ENCODE measurements around the gene ONECUT2. TPM values are rescaled to one million over a fixed set of nuclear protein-coding genes. Genes with fewer than 3 reads are reported as not detected.

ONECUT2 gene
- polyA plus RNA-seq, 1 of the 3 experiments (the other 2 are of a cell fraction): 0.16 TPM

DNA sequence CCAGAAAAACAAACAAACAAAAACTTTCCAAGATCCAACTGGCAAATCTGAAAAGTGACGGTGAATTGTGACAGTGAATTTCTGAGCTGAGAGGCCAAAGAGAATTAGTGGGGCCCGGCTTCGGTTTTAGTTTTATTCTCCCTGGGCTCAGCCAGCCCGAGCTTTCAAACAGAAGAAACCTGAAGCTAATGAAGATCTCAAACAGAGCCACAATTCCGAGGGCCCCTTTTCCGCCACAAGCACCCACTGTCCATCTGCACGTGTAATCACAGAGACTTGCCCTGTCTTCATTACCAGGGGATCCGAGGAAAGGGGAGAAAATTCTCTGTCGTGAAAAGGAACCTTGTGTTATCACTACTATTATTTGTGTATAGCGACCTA is 4.2 kb upstream of the ONECUT2 start:
- Histone ChIP-seq H3K9me2 (no peaks in the 10 kb centered on the region), H3K27me3 (ENCODE audit: insufficient read depth) (peaks cover 28% of the 10 kb centered on the region; the same call in 1 of the 2 replicates), H3K4me1 (ENCODE audit: control insufficient read depth in 1 of 2, insufficient read depth in 2 of 2, low read depth in 1 of 2, low read length in 1 of 2) (peaks cover 0 to 7% of the 10 kb centered on the region in 2 experiments; a peak in 1 of 4 replicates), H3K4me2 (no peak overlapping the region), H3K36me3 (replicated peaks in 1 of 2; ENCODE audit: control insufficient read depth in 1 of 2, insufficient read depth in 2 of 2, low read length in 1 of 2) (no peaks in the 10 kb centered on the region), H3F3A (replicated peaks; ENCODE audit: insufficient read depth) (no peaks in the 10 kb centered on the region), H3K4me3 (ENCODE audit: low read depth in 2 of 2, low read length in 1 of 2) (no peak overlapping the region), H3K79me2 (ENCODE audit: insufficient read depth) (no peaks in the 10 kb centered on the region), H3K9me3 (no peaks in the 10 kb centered on the region), H3K27ac (ENCODE audit: low read depth in 2 of 2, low read length in 1 of 2) (no peak overlapping the region), H3K9ac (no peak overlapping the region), H2AFZ (ENCODE audit: low read depth) (no peak overlapping the region), H4K20me1 (ENCODE audit: insufficient read depth) (no peaks in the 10 kb centered on the region)
- CTCF ChIA-PET: no interaction called here
- 70% methylated on average over 10 of the region's 10 CpGs for WGBS (ENCODE audit: low lambda C conversion rate)
- TF ChIP-seq CHD2 (IDR thresholded peaks at IDR 0.05; ENCODE audit: low read length, partially characterized antibody) (no peak), YY1 (IDR thresholded peaks at IDR 0.05; ENCODE audit: low read depth) (no peak), POLR2AphosphoS5 (IDR thresholded peaks at IDR 0.05; ENCODE audit: low read depth, low read length) (no peak)
- POLR2A ChIA-PET: no interaction called here
- no peak for DNase-seq

DNA sequence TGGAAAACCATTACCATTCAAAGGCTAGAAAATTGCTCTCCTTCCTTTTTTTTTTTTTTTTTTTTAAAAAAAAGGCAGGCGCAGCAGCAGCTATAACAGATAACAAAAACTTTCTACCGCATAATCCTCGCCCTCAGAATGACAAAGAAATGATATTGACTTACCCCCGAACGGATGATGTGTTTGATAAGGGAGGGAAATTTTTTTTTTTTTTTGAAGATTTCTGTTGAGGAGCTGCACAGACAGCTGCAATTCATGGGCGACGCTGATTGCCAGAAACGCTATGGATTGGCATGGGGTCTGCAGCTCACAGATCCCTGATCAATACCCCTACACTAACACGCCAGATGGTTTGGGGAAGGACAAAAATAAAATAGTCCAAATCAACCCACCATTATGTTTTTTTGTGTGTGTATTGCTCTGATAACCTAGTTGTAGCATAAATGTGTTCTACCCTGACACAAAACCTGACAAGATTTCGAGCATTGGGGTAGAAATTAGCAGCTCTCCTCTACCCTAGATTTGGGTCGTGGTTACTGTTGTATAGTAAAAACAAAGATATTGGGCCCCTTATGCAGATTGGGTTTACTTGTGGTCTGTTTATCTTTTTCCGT is 3.6 kb upstream of the ONECUT2 start:
- H3K79me2 ChIP-seq (ENCODE audit: insufficient read depth): no peaks in the 10 kb centered on the region
- H3K27me3 ChIP-seq (ENCODE audit: insufficient read depth): peaks cover 33% of the 10 kb centered on the region; the same call in 1 of the 2 replicates
- no peak overlapping the region for H3K9ac ChIP-seq
- ChIA-PET CTCF (no interaction called here), POLR2A (no interaction called here)
- H3K9me2 ChIP-seq: no peaks in the 10 kb centered on the region
- no peaks in the 10 kb centered on the region for H3K36me3 ChIP-seq (replicated peaks in 1 of 2; ENCODE audit: control insufficient read depth in 1 of 2, insufficient read depth in 2 of 2, low read length in 1 of 2)
- H3K4me1 ChIP-seq (ENCODE audit: control insufficient read depth in 1 of 2, insufficient read depth in 2 of 2, low read depth in 1 of 2, low read length in 1 of 2): peaks cover 0 to 12% of the 10 kb centered on the region in 2 experiments; a peak in 1 of 4 replicates
- 61% methylated on average over 12 of the region's 12 CpGs for WGBS (ENCODE audit: low lambda C conversion rate)
- no peak for DNase-seq
- no peak overlapping the region for H3K4me3 ChIP-seq (ENCODE audit: low read depth in 2 of 2, low read length in 1 of 2)
- H3K9me3 ChIP-seq: no peaks in the 10 kb centered on the region
- H2AFZ ChIP-seq (ENCODE audit: low read depth): no peak overlapping the region
- H3K4me2 ChIP-seq: no peak overlapping the region
- no peaks in the 10 kb centered on the region for H4K20me1 ChIP-seq (ENCODE audit: insufficient read depth)
- H3K27ac ChIP-seq (ENCODE audit: low read depth in 2 of 2, low read length in 1 of 2): no peak overlapping the region
- no peaks in the 10 kb centered on the region for H3F3A ChIP-seq (replicated peaks; ENCODE audit: insufficient read depth)
- TF ChIP-seq, protein P1, sequence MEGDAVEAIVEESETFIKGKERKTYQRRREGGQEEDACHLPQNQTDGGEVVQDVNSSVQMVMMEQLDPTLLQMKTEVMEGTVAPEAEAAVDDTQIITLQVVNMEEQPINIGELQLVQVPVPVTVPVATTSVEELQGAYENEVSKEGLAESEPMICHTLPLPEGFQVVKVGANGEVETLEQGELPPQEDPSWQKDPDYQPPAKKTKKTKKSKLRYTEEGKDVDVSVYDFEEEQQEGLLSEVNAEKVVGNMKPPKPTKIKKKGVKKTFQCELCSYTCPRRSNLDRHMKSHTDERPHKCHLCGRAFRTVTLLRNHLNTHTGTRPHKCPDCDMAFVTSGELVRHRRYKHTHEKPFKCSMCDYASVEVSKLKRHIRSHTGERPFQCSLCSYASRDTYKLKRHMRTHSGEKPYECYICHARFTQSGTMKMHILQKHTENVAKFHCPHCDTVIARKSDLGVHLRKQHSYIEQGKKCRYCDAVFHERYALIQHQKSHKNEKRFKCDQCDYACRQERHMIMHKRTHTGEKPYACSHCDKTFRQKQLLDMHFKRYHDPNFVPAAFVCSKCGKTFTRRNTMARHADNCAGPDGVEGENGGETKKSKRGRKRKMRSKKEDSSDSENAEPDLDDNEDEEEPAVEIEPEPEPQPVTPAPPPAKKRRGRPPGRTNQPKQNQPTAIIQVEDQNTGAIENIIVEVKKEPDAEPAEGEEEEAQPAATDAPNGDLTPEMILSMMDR (IDR thresholded peaks at IDR 0.05): no peak
- TF ChIP-seq, protein P2, sequence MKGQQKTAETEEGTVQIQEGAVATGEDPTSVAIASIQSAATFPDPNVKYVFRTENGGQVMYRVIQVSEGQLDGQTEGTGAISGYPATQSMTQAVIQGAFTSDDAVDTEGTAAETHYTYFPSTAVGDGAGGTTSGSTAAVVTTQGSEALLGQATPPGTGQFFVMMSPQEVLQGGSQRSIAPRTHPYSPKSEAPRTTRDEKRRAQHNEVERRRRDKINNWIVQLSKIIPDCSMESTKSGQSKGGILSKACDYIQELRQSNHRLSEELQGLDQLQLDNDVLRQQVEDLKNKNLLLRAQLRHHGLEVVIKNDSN (IDR thresholded peaks at IDR 0.05; ENCODE audit: borderline replicate concordance, low read depth): no peak
- TF ChIP-seq YY1 (IDR thresholded peaks at IDR 0.05; ENCODE audit: low read depth) (no peak), RFX5 (IDR thresholded peaks at IDR 0.05; ENCODE audit: low read length) (no peak), RXRA (IDR thresholded peaks at IDR 0.05; ENCODE audit: borderline replicate concordance, low read depth) (no peak), RCOR1 (IDR thresholded peaks at IDR 0.05; ENCODE audit: low read length) (no peak), NRF1 (IDR thresholded peaks at IDR 0.05; ENCODE audit: low read depth, low read length) (no peak), TCF12 (IDR thresholded peaks at IDR 0.05) (no peak), MXI1 (IDR thresholded peaks at IDR 0.05; ENCODE audit: low read depth, low read length) (no peak), MEF2A (IDR thresholded peaks at IDR 0.05; ENCODE audit: borderline replicate concordance, low read depth) (no peak), SMC3 (IDR thresholded peaks at IDR 0.05; ENCODE audit: low read depth, low read length) (no peak), EZH2phosphoT487 (IDR thresholded peaks at IDR 0.05; ENCODE audit: borderline replicate concordance, low read depth) (no peak), FOXJ3 (CRISPR knock-in tag; IDR thresholded peaks at IDR 0.05) (no peak), GATA2 (CRISPR knock-in tag; IDR thresholded peaks at IDR 0.05) (no peak)
- TF ChIP-seq, protein P3, sequence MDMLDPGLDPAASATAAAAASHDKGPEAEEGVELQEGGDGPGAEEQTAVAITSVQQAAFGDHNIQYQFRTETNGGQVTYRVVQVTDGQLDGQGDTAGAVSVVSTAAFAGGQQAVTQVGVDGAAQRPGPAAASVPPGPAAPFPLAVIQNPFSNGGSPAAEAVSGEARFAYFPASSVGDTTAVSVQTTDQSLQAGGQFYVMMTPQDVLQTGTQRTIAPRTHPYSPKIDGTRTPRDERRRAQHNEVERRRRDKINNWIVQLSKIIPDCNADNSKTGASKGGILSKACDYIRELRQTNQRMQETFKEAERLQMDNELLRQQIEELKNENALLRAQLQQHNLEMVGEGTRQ (IDR thresholded peaks at IDR 0.05; ENCODE audit: borderline replicate concordance, low read depth, low read length): no peak
- TF ChIP-seq, protein P4, sequence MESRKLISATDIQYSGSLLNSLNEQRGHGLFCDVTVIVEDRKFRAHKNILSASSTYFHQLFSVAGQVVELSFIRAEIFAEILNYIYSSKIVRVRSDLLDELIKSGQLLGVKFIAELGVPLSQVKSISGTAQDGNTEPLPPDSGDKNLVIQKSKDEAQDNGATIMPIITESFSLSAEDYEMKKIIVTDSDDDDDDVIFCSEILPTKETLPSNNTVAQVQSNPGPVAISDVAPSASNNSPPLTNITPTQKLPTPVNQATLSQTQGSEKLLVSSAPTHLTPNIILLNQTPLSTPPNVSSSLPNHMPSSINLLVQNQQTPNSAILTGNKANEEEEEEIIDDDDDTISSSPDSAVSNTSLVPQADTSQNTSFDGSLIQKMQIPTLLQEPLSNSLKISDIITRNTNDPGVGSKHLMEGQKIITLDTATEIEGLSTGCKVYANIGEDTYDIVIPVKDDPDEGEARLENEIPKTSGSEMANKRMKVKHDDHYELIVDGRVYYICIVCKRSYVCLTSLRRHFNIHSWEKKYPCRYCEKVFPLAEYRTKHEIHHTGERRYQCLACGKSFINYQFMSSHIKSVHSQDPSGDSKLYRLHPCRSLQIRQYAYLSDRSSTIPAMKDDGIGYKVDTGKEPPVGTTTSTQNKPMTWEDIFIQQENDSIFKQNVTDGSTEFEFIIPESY (IDR thresholded peaks at IDR 0.05; ENCODE audit: borderline replicate concordance, low read depth): no peak
- TF ChIP-seq, protein P5, sequence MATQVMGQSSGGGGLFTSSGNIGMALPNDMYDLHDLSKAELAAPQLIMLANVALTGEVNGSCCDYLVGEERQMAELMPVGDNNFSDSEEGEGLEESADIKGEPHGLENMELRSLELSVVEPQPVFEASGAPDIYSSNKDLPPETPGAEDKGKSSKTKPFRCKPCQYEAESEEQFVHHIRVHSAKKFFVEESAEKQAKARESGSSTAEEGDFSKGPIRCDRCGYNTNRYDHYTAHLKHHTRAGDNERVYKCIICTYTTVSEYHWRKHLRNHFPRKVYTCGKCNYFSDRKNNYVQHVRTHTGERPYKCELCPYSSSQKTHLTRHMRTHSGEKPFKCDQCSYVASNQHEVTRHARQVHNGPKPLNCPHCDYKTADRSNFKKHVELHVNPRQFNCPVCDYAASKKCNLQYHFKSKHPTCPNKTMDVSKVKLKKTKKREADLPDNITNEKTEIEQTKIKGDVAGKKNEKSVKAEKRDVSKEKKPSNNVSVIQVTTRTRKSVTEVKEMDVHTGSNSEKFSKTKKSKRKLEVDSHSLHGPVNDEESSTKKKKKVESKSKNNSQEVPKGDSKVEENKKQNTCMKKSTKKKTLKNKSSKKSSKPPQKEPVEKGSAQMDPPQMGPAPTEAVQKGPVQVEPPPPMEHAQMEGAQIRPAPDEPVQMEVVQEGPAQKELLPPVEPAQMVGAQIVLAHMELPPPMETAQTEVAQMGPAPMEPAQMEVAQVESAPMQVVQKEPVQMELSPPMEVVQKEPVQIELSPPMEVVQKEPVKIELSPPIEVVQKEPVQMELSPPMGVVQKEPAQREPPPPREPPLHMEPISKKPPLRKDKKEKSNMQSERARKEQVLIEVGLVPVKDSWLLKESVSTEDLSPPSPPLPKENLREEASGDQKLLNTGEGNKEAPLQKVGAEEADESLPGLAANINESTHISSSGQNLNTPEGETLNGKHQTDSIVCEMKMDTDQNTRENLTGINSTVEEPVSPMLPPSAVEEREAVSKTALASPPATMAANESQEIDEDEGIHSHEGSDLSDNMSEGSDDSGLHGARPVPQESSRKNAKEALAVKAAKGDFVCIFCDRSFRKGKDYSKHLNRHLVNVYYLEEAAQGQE (IDR thresholded peaks at IDR 0.05; ENCODE audit: low read depth, low read length): no peak

All from SK-N-SH (cell line).